ENCODE data around the gene LRRC8A. TPM values are rescaled to one million over a fixed set of nuclear protein-coding genes. Genes with fewer than 3 reads are reported as not detected.
A peak's percentile ranks its signal among the peaks of the same experiment; 100 is the strongest.
"Not testable (repeated sequence)": the region's sequence is repeated elsewhere in the genome, so short reads cannot be mapped to it uniquely, and the experiment has no call there.

The LRRC8A gene
- total RNA-seq, 2 experiments from 2014 or later, result 22.9 to 26.9 TPM

DNA sequence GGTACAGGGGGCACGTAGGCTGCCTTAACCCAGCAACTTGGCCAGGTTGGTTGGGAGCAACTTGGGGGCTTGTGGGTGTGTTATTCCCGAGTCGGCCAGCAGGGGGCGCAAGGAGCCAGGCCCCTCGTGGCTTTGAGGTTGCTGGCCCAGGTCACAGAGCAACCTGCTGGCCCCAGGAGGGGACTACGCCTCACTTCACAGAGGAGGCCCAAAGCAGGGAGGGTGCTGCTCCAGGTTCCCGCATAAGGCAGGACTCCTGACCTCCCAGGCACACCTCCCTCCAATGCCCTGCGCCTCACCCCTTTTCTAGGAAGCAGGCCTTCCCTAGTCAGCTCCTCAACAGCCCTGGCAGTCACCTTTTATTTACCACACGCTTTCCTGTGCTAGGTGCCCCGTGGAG is 18.3 kb upstream of the LRRC8A start:
- BruUV-seq (replicated peaks), result no TSS peak
- POLR2A ChIA-PET, result interaction anchor here (0.6 kb wide), 3 partner anchors 187 to 354 kb away, joined by 4 to 5 read pairs (median 5); no protein-coding TSS in a partner anchor
- Histone ChIP-seq H3K27ac (ENCODE audit: low read depth, low read length, poor library complexity, severe bottlenecking) (no peak overlapping the region), H3K36me3 (ENCODE audit: insufficient read depth, low read length) (0 out of 2 replicates have a peak, but pooled peaks cover 3% of the 10 kb centered on the region), H3K9me2 (ENCODE audit: insufficient read depth, low read length) (no peaks in the 10 kb centered on the region), H3K4me3 (ENCODE audit: low read depth, low read length, poor library complexity, severe bottlenecking) (no peak overlapping the region), H4K20me1 (ENCODE audit: insufficient read depth, low read length) (no peaks in the 10 kb centered on the region), H3K9me3 (ENCODE audit: low read length) (no peaks in the 10 kb centered on the region), H3K4me2 (ENCODE audit: low read length) (no peak overlapping the region; the same call in 1 of the 2 replicates), H3K79me2 (ENCODE audit: insufficient read depth, low read depth, low read length) (no peaks in the 10 kb centered on the region), H2AFZ (ENCODE audit: low read length) (no peak overlapping the region), H3K4me1 (ENCODE audit: insufficient read depth, low read length, poor library complexity, severe bottlenecking) (peaks cover 4% of the 10 kb centered on the region)
- intact Hi-C loops (cut with micrococcal nuclease; ENCODE audit: unreplicated experiment), result loop anchor here (1.0 to 5.0 kb wide), 3 partner anchors 65 to 144 kb away; partner anchors contain the start of genes DOLK and NUP188
- CTCF ChIA-PET (ENCODE audit: unreplicated experiment), result interaction anchor here (0.6 to 2.2 kb wide), 4 partner anchors 14 to 198 kb away, joined by 3 to 5 read pairs (median 5); no protein-coding TSS in a partner anchor
- TF ChIP-seq, protein P1, sequence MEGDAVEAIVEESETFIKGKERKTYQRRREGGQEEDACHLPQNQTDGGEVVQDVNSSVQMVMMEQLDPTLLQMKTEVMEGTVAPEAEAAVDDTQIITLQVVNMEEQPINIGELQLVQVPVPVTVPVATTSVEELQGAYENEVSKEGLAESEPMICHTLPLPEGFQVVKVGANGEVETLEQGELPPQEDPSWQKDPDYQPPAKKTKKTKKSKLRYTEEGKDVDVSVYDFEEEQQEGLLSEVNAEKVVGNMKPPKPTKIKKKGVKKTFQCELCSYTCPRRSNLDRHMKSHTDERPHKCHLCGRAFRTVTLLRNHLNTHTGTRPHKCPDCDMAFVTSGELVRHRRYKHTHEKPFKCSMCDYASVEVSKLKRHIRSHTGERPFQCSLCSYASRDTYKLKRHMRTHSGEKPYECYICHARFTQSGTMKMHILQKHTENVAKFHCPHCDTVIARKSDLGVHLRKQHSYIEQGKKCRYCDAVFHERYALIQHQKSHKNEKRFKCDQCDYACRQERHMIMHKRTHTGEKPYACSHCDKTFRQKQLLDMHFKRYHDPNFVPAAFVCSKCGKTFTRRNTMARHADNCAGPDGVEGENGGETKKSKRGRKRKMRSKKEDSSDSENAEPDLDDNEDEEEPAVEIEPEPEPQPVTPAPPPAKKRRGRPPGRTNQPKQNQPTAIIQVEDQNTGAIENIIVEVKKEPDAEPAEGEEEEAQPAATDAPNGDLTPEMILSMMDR (conservative IDR thresholded peaks at IDR 0.05; ENCODE audit: low read length), result peak; percentile 88
- TF ChIP-seq EZH2phosphoT487 (IDR thresholded peaks at IDR 0.05; ENCODE audit: borderline replicate concordance, low read depth, low read length), result no peak
- DNase-seq (ENCODE audit: low spot score), result peak; percentile 80

DNA sequence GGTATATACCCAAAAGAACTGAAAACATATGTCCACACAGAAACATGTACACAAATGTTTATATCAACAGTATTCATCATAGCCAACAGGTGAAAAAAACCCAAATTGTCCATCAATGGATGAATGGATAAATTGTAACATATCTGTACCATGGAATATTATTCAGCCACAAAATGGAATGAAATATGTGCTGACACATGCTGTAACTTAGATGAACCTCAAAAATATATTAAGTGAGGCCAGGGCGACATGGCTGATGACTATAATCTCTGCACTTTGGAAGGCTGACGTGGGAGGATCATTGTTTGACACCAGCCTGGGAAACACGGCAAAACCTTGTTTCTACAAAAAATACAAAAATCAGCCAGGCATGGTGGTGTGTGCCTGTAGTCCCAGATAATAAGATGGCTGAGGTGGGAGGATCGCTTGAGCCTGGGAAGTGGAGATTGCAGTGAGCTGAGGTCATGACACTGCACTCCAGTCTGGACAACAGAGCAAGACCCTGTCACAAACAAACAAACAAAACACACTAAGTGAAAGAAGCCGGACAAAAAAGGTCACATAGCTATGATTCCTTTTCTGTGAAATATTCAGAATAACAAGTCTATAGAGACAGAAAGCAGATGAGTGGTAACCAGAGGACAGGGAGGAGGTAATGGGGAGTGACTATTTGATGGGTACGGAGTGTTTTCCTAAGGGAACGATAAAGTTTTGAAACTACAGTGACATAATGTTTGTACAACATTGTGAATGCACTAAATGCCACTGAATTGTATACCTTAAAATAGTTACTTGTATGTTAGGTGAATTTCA is 11.6 kb upstream of the LRRC8A start:
- H3K9me2 ChIP-seq (ENCODE audit: insufficient read depth, low read length), result no peaks in the 10 kb centered on the region
- CTCF ChIA-PET (ENCODE audit: unreplicated experiment), result no interaction called here
- no peak overlapping the region for H3K4me3 ChIP-seq (ENCODE audit: low read depth, low read length, poor library complexity, severe bottlenecking)
- H3K4me2 ChIP-seq (ENCODE audit: low read length), result no peak overlapping the region
- H2AFZ ChIP-seq (ENCODE audit: low read length), result no peak overlapping the region
- POLR2A ChIA-PET, result no interaction called here
- no peak for TF ChIP-seq EZH2phosphoT487 (IDR thresholded peaks at IDR 0.05; ENCODE audit: borderline replicate concordance, low read depth, low read length)
- TF ChIP-seq, protein P1 (conservative IDR thresholded peaks at IDR 0.05; ENCODE audit: low read length), result no peak
- no peaks in the 10 kb centered on the region for H4K20me1 ChIP-seq (ENCODE audit: insufficient read depth, low read length)
- peaks cover 7% of the 10 kb centered on the region; the same call in 1 of the 2 replicates for H3K79me2 ChIP-seq (ENCODE audit: insufficient read depth, low read depth, low read length)
- BruUV-seq (replicated peaks), result TSS peak; percentile 30
- peaks cover 23% of the 10 kb centered on the region for H3K36me3 ChIP-seq (ENCODE audit: insufficient read depth, low read length)
- H3K9me3 ChIP-seq (ENCODE audit: low read length), result no peaks in the 10 kb centered on the region
- intact Hi-C loops (cut with micrococcal nuclease; ENCODE audit: unreplicated experiment), result no loop called here
- DNase-seq (ENCODE audit: low spot score), result no peak
- no peaks in the 10 kb centered on the region for H3K4me1 ChIP-seq (ENCODE audit: insufficient read depth, low read length, poor library complexity, severe bottlenecking)
- no peak overlapping the region for H3K27ac ChIP-seq (ENCODE audit: low read depth, low read length, poor library complexity, severe bottlenecking)

DNA sequence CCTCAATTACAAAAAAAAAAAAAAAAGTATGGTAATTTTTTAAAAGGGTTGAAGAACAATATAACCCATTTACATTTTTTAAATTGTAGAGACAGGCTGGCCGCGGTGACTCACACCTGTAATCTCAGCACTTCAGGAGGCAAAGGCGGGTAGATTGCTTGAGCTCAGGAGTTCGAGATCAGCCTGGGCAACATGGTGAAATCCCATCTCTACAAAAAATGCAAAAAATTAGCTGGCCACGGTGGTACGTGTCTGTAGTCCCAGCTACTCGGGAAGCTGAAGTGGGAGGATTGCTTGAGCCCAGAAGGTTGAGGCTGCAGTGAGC is 11.0 kb upstream of the LRRC8A start:
- H3K4me1 ChIP-seq (ENCODE audit: insufficient read depth, low read length, poor library complexity, severe bottlenecking); H4K20me1 ChIP-seq (ENCODE audit: insufficient read depth, low read length); H3K4me2 ChIP-seq (ENCODE audit: low read length); CTCF ChIA-PET (ENCODE audit: unreplicated experiment); BruUV-seq (replicated peaks); H3K4me3 ChIP-seq (ENCODE audit: low read depth, low read length, poor library complexity, severe bottlenecking); H3K27ac ChIP-seq (ENCODE audit: low read depth, low read length, poor library complexity, severe bottlenecking); H3K79me2 ChIP-seq (ENCODE audit: insufficient read depth, low read depth, low read length); H2AFZ ChIP-seq (ENCODE audit: low read length); DNase-seq (ENCODE audit: low spot score); intact Hi-C loops (cut with micrococcal nuclease; ENCODE audit: unreplicated experiment); H3K9me2 ChIP-seq (ENCODE audit: insufficient read depth, low read length); H3K9me3 ChIP-seq (ENCODE audit: low read length): not testable (repeated sequence)
- POLR2A ChIA-PET, result interaction anchor here (1.2 kb wide), 1 partner anchor 318 kb away, joined by 5 read pairs; no protein-coding TSS in a partner anchor
- peaks cover 23% of the 10 kb centered on the region for H3K36me3 ChIP-seq (ENCODE audit: insufficient read depth, low read length)

All from OCI-LY7 (cell line).